ENCODE measurements around the gene NOL9.

Gene NOL9

GRCh38 chr1:6590046-6590445, 35.7 kb upstream of the NOL9 start:
- DNase-seq, result no peak

- DNase-seq, result peak; percentile 77 to 91 (median 90)
Measured at GRCh38 chr1:6588893-6589520, 34.7 kb upstream of the NOL9 start.

GRCh38 chr1:6588128-6588892, 34.0 kb upstream of the NOL9 start:
- DNase-seq, result no peak

GRCh38 chr1:6587261-6588005, 33.1 kb upstream of the NOL9 start:
- DNase-seq, result no peak

- DNase-seq, result no peak
Measured at GRCh38 chr1:6586404-6586816, 32.1 kb upstream of the NOL9 start.

GRCh38 chr1:6585841-6586240, 31.5 kb upstream of the NOL9 start:
- DNase-seq, result no peak

- DNase-seq, result no peak
Measured at GRCh38 chr1:6585081-6585722, 30.9 kb upstream of the NOL9 start.

- DNase-seq, result peak in 1 of 4 experiments; percentile 24
Measured at GRCh38 chr1:6584126-6585080, 30.1 kb upstream of the NOL9 start.

GRCh38 chr1:6582370-6582769, 28.1 kb upstream of the NOL9 start:
- DNase-seq, result no peak

- peak; percentile 85 to 91 (median 90) for DNase-seq
Measured at GRCh38 chr1:6581561-6582305, 27.4 kb upstream of the NOL9 start.

- peak; percentile 68 to 75 (median 72) for DNase-seq
Measured at GRCh38 chr1:6580593-6581409, 26.5 kb upstream of the NOL9 start.

GRCh38 chr1:6580119-6580592, 25.8 kb upstream of the NOL9 start:
- DNase-seq, result peak; percentile 72 to 85 (median 74)

- DNase-seq, result peak; percentile 99 to 100 (median 99)
Measured at GRCh38 chr1:6579374-6580118, 25.2 kb upstream of the NOL9 start, which contains the start of gene ZBTB48. Gene ZBTB48, plus strand, starts transcription at chr1:6579994. Its CDS starts 616 bp downstream, at chr1:6580610.

- no peak for DNase-seq
Measured at GRCh38 chr1:6578624-6579373, 24.5 kb upstream of the NOL9 start.

- no peak for DNase-seq
Measured at GRCh38 chr1:6577831-6578525, 23.7 kb upstream of the NOL9 start.

GRCh38 chr1:6574818-6575217, 20.5 kb upstream of the NOL9 start:
- DNase-seq, result no peak

- no peak for DNase-seq
Measured at GRCh38 chr1:6574025-6574620, 19.8 kb upstream of the NOL9 start.
